GM23338 (cell line): ENCODE data around the gene AIF1L. TPM values are rescaled to one million over a fixed set of nuclear protein-coding genes. Genes with fewer than 3 reads are reported as not detected.
"Not testable (repeated sequence)": the region's sequence is repeated elsewhere in the genome, so short reads cannot be mapped to it uniquely, and the experiment has no call there.

Source experiments
- ATAC-seq: fragments of 200-7000 bp; cut with Tn5 transposase; 3 replicates; pipeline ENCODE4 v1.9.1; 2020
- DNase-seq: peaks from one replicate; pipeline ENCODE4 v3.0.0-alpha.2; 2015; ENCODE audit warnings: low spot score
- H2AFZ ChIP-seq: fragments of 200-600 bp; sonication (generic); 2 replicates; pipeline ENCODE4 v1.8.0; 2016; ENCODE audit warnings: antibody characterized with exemption, mild to moderate bottlenecking, moderate library complexity
- H3F3A ChIP-seq: fragments of 200-600 bp; sonication (generic); replicated peaks from 2 replicates; pipeline ENCODE4 v1.8.0; 2017; ENCODE audit warnings: antibody characterized with exemption, mixed run types, low read depth
- H3K27ac ChIP-seq: fragments of 200-600 bp; sonication (generic); 2 replicates; pipeline ENCODE4 v1.6.1; 2016; ENCODE audit warnings: low read depth
- H3K27me3 ChIP-seq: fragments of 200-600 bp; sonication (generic); 2 replicates; pipeline ENCODE4 v1.8.0; 2016; ENCODE audit warnings: mild to moderate bottlenecking, mixed run types, moderate library complexity; ENCODE audit not compliant: insufficient read depth
- H3K36me3 ChIP-seq: fragments of 200-600 bp; sonication (generic); 2 replicates; pipeline ENCODE4 v1.8.0; 2016; ENCODE audit warnings: mild to moderate bottlenecking; ENCODE audit not compliant: insufficient read depth
- H3K4me1 ChIP-seq: fragments of 200-600 bp; sonication (generic); 2 replicates; pipeline ENCODE4 v1.8.0; 2016; ENCODE audit warnings: mild to moderate bottlenecking, moderate library complexity; ENCODE audit not compliant: insufficient read depth
- H3K4me2 ChIP-seq: fragments of 200-600 bp; sonication (generic); 2 replicates; pipeline ENCODE4 v1.7.1; 2017; ENCODE audit warnings: mixed run types
- H3K4me3 ChIP-seq: fragments of 200-600 bp; sonication (generic); 2 replicates; pipeline ENCODE4 v1.6.1; 2016; ENCODE audit warnings: mixed run types
- H3K79me2 ChIP-seq: fragments of 200-600 bp; sonication (generic); replicated peaks from 2 replicates; pipeline ENCODE4 v1.8.0; 2017; ENCODE audit warnings: mild to moderate bottlenecking; ENCODE audit not compliant: insufficient read depth
- H3K9me2 ChIP-seq: fragments of 200-600 bp; sonication (generic); 2 replicates; pipeline ENCODE4 v1.8.0; 2017; ENCODE audit not compliant: insufficient read depth
- H4K20me1 ChIP-seq: fragments of 200-600 bp; sonication (generic); replicated peaks from 2 replicates; pipeline ENCODE4 v1.8.0; 2017; ENCODE audit warnings: mild to moderate bottlenecking; ENCODE audit not compliant: insufficient read depth
- H3K27ac Mint-ChIP-seq: 2 replicates; pipeline ENCODE4 v1.8.0; 2020; ENCODE audit warnings: inconsistent platforms, mild to moderate bottlenecking, moderate library complexity, mixed read lengths
- H3K27me3 Mint-ChIP-seq: 3 replicates; pipeline ENCODE4 v1.8.0; 2022; ENCODE audit warnings: low read depth, mild to moderate bottlenecking, moderate library complexity, mixed read lengths, inconsistent platforms; ENCODE audit not compliant: insufficient read depth, poor library complexity
- H3K36me3 Mint-ChIP-seq: 3 replicates; pipeline ENCODE4 v1.8.0; 2021; ENCODE audit warnings: low read depth, mild to moderate bottlenecking, inconsistent platforms, moderate library complexity, mixed read lengths
- H3K4me1 Mint-ChIP-seq: 3 replicates; pipeline ENCODE4 v1.8.0; 2020; ENCODE audit warnings: mild to moderate bottlenecking, inconsistent platforms, mixed read lengths
- H3K4me3 Mint-ChIP-seq: 3 replicates; pipeline ENCODE4 v1.8.0; 2021; ENCODE audit warnings: moderate library complexity, mild to moderate bottlenecking, inconsistent platforms, mixed read lengths
- H3K9me3 Mint-ChIP-seq: 3 replicates; pipeline ENCODE4 v1.8.0; 2020; ENCODE audit warnings: moderate library complexity, mild to moderate bottlenecking, inconsistent platforms, mixed read lengths
- CREB1 ChIP-seq: fragments of 250-450 bp; sonication (Bioruptor Pico); IDR thresholded peaks from 2 replicates; pipeline ENCODE4 v1.5.0; 2020; ENCODE audit warnings: low read depth, mild to moderate bottlenecking, moderate library complexity
- EZH2 ChIP-seq: fragments of 200-600 bp; sonication (generic); IDR thresholded peaks from one replicate; pipeline ENCODE4 v1.8.0; 2017; ENCODE audit warnings: antibody characterized with exemption, mild to moderate bottlenecking, low read depth; ENCODE audit not compliant: unreplicated experiment
- JUNB ChIP-seq: IDR thresholded peaks from one replicate; pipeline ENCODE4 v1.6.1; 2016; ENCODE audit warnings: antibody characterized with exemption; ENCODE audit not compliant: unreplicated experiment
- NANOG ChIP-seq: IDR thresholded peaks from 2 replicates; pipeline ENCODE4 v1.6.1; 2016; ENCODE audit warnings: antibody characterized with exemption, borderline replicate concordance
- POLR2AphosphoS5 ChIP-seq: IDR thresholded peaks from 2 replicates; pipeline ENCODE4 v1.6.1; 2016; ENCODE audit warnings: antibody characterized with exemption, low read depth
- STAT1 ChIP-seq: IDR thresholded peaks from one replicate; pipeline ENCODE4 v1.6.1; 2016; ENCODE audit warnings: antibody characterized with exemption; ENCODE audit not compliant: unreplicated experiment
- ZNF331 ChIP-seq: fragments of 250-450 bp; sonication (Bioruptor Pico); IDR thresholded peaks from 2 replicates; pipeline ENCODE4 v1.5.0; 2020; ENCODE audit warnings: low read depth, mild to moderate bottlenecking, moderate library complexity
- polyA plus RNA-seq: library from polyadenylated mRNA; unstranded; fragments of >200 nt; fragmentation: Nextera tagmentation; extraction: Ambion mirVana; gene quantifications from 2 replicates; pipeline ENCODE4 v1.2.1, GENCODE V29; 2016
- total RNA-seq: library from RNA; depleted of rRNA; stranded (reverse); fragments of >200 nt; shearing (Covaris generic); gene quantifications from 2 replicates; pipeline ENCODE4 v1.2.3, GENCODE V29; 2014
- TF ChIP-seq, protein P1 (sequence below): fragments of 250-450 bp; sonication (Bioruptor Pico); IDR thresholded peaks from 2 replicates; pipeline ENCODE4 v1.5.0; 2020; ENCODE audit warnings: mild to moderate bottlenecking, moderate library complexity
- TF ChIP-seq, protein P2 (sequence below): IDR thresholded peaks from one replicate; pipeline ENCODE4 v1.6.1; 2018; ENCODE audit warnings: antibody characterized with exemption; ENCODE audit not compliant: unreplicated experiment

AIF1L gene
- total and polyA plus RNA-seq, 2 experiments from 2014 or later, result 76.4 to 87.8 TPM

DNA sequence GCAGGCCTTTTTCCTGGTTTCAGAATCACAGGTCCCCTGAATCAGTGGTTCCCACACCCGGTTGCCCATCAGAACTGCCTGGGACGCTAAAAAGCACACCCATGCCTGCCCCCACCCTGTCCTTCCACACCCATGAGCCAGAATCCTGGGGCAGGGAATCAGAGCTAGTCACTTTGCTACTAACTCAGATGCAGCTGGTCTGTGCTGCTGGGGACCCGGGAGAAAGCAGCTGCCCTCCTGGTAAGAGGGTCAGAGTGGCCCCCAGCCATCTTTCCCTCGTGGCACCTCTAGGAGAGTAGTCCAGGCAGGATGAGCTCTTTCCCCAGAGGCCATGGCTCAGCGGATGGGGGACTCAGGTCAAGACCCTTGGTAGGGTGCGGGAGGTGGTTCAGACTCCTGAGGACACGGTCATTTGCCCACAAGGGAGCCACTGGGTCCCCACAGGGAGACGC is 17.8 kb downstream of the AIF1L start:
- Histone ChIP-seq H3K9me2 (no peaks in the 10 kb centered on the region), H2AFZ (no peak overlapping the region), H3K36me3 (peaks cover 35% of the 10 kb centered on the region), H3K79me2 (no peaks in the 10 kb centered on the region), H3K27ac (no peak overlapping the region), H3K27me3 (no peaks in the 10 kb centered on the region), H3F3A (0 out of 2 replicates have a peak, but pooled peaks cover 3% of the 10 kb centered on the region), H3K4me1 (peaks cover 7% of the 10 kb centered on the region), H4K20me1 (no peaks in the 10 kb centered on the region; the same call in none of the 2 replicates), H3K4me3 (no peak overlapping the region), H3K4me2 (no peak overlapping the region)
- Mint-ChIP-seq H3K36me3 (peaks cover 83% of the 10 kb centered on the region), H3K4me3 (no peak overlapping the region), H3K27ac (peak overlapping the region; percentile 80; the same call in 1 of the 2 replicates), H3K4me1 (peaks cover 20% of the 10 kb centered on the region), H3K27me3 (peaks cover 21% of the 10 kb centered on the region), H3K9me3 (no peaks in the 10 kb centered on the region)
- no peak for ATAC-seq
- DNase-seq, result no peak
- TF ChIP-seq POLR2AphosphoS5 (no peak), CREB1 (CRISPR knock-in tag) (no peak), EZH2 (no peak), JUNB (no peak), NANOG (no peak), STAT1 (no peak), ZNF331 (no peak)
- TF ChIP-seq, protein P1, sequence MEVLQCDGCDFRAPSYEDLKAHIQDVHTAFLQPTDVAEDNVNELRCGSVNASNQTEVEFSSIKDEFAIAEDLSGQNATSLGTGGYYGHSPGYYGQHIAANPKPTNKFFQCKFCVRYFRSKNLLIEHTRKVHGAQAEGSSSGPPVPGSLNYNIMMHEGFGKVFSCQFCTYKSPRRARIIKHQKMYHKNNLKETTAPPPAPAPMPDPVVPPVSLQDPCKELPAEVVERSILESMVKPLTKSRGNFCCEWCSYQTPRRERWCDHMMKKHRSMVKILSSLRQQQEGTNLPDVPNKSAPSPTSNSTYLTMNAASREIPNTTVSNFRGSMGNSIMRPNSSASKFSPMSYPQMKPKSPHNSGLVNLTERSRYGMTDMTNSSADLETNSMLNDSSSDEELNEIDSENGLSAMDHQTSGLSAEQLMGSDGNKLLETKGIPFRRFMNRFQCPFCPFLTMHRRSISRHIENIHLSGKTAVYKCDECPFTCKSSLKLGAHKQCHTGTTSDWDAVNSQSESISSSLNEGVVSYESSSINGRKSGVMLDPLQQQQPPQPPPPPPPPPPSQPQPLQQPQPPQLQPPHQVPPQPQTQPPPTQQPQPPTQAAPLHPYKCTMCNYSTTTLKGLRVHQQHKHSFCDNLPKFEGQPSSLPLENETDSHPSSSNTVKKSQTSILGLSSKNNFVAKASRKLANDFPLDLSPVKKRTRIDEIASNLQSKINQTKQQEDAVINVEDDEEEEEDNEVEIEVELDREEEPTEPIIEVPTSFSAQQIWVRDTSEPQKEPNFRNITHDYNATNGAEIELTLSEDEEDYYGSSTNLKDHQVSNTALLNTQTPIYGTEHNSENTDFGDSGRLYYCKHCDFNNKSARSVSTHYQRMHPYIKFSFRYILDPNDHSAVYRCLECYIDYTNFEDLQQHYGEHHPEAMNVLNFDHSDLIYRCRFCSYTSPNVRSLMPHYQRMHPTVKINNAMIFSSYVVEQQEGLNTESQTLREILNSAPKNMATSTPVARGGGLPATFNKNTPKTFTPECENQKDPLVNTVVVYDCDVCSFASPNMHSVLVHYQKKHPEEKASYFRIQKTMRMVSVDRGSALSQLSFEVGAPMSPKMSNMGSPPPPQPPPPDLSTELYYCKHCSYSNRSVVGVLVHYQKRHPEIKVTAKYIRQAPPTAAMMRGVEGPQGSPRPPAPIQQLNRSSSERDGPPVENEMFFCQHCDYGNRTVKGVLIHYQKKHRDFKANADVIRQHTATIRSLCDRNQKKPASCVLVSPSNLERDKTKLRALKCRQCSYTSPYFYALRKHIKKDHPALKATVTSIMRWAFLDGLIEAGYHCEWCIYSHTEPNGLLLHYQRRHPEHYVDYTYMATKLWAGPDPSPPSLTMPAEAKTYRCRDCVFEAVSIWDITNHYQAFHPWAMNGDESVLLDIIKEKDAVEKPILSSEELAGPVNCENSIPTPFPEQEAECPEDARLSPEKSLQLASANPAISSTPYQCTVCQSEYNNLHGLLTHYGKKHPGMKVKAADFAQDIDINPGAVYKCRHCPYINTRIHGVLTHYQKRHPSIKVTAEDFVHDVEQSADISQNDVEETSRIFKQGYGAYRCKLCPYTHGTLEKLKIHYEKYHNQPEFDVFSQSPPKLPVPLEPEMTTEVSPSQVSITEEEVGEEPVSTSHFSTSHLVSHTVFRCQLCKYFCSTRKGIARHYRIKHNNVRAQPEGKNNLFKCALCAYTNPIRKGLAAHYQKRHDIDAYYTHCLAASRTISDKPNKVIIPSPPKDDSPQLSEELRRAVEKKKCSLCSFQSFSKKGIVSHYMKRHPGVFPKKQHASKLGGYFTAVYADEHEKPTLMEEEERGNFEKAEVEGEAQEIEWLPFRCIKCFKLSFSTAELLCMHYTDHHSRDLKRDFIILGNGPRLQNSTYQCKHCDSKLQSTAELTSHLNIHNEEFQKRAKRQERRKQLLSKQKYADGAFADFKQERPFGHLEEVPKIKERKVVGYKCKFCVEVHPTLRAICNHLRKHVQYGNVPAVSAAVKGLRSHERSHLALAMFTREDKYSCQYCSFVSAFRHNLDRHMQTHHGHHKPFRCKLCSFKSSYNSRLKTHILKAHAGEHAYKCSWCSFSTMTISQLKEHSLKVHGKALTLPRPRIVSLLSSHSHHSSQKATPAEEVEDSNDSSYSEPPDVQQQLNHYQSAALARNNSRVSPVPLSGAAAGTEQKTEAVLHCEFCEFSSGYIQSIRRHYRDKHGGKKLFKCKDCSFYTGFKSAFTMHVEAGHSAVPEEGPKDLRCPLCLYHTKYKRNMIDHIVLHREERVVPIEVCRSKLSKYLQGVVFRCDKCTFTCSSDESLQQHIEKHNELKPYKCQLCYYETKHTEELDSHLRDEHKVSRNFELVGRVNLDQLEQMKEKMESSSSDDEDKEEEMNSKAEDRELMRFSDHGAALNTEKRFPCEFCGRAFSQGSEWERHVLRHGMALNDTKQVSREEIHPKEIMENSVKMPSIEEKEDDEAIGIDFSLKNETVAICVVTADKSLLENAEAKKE (CRISPR knock-in tag), result no peak
- TF ChIP-seq, protein P2, sequence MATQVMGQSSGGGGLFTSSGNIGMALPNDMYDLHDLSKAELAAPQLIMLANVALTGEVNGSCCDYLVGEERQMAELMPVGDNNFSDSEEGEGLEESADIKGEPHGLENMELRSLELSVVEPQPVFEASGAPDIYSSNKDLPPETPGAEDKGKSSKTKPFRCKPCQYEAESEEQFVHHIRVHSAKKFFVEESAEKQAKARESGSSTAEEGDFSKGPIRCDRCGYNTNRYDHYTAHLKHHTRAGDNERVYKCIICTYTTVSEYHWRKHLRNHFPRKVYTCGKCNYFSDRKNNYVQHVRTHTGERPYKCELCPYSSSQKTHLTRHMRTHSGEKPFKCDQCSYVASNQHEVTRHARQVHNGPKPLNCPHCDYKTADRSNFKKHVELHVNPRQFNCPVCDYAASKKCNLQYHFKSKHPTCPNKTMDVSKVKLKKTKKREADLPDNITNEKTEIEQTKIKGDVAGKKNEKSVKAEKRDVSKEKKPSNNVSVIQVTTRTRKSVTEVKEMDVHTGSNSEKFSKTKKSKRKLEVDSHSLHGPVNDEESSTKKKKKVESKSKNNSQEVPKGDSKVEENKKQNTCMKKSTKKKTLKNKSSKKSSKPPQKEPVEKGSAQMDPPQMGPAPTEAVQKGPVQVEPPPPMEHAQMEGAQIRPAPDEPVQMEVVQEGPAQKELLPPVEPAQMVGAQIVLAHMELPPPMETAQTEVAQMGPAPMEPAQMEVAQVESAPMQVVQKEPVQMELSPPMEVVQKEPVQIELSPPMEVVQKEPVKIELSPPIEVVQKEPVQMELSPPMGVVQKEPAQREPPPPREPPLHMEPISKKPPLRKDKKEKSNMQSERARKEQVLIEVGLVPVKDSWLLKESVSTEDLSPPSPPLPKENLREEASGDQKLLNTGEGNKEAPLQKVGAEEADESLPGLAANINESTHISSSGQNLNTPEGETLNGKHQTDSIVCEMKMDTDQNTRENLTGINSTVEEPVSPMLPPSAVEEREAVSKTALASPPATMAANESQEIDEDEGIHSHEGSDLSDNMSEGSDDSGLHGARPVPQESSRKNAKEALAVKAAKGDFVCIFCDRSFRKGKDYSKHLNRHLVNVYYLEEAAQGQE, result no peak

DNA sequence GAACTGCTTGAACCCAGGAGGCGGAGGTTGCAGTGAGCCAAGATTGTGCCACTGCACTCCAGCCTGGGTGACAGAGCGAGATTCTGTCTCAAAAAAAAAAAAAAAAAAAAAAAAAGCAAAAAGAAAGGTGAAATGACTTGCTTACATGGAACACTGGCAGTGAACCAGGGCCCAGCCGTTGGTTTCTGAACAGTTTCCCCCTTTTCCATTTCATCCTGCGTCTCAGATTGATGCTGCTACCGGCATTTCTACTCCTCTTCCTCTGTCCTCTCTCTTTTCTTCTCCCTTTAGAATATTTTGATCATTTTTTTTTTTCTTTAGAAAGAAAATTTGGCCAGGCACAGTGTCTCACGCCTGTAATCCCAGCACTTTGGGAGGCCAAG is 19.0 kb downstream of the AIF1L start:
- not testable (repeated sequence) for H3K27ac Mint-ChIP-seq

More for the DNA sequence above, 19.0 kb downstream of the AIF1L start:
- peaks cover 43% of the 10 kb centered on the region for H3K36me3 ChIP-seq
- H3K79me2 ChIP-seq, H3F3A ChIP-seq, DNase-seq, H3K4me3 Mint-ChIP-seq, H2AFZ ChIP-seq, H3K9me3 Mint-ChIP-seq, H4K20me1 ChIP-seq, ATAC-seq, H3K4me2 ChIP-seq, H3K4me3 ChIP-seq, H3K4me1 ChIP-seq, H3K27me3 ChIP-seq, H3K9me2 ChIP-seq, H3K27ac ChIP-seq: not testable (repeated sequence)
- H3K27me3 Mint-ChIP-seq, result peaks cover 15% of the 10 kb centered on the region
- peaks cover 16% of the 10 kb centered on the region; the same call in 2 of the 3 replicates for H3K4me1 Mint-ChIP-seq
- peaks cover 83% of the 10 kb centered on the region for H3K36me3 Mint-ChIP-seq
